Thyroid gland (tissue), 4 donors: ENCODE results near the gene COL26A1.

Experiments
- POLR2A ChIP-seq, 2 donors: fragments of 450-650 bp; IDR thresholded peaks; one replicate each; pipeline ENCODE4 v1.6.1; 2017; ENCODE audit warnings: antibody characterized with exemption in 2 of 2, mild to moderate bottlenecking in 2 of 2, moderate library complexity in 1 of 2
- TF ChIP-seq, protein P1 (sequence below), 6 experiments: fragments of 200-600 bp in 3 of 6; fragments of 450-650 bp in 3 of 6; sonication (generic) in 3 of 6; IDR thresholded peaks; one replicate each; pipeline ENCODE4 v1.5.1; 2016 to 2019; ENCODE audit warnings: antibody characterized with exemption in 6 of 6, mild to moderate bottlenecking in 2 of 6, inconsistent platforms in 1 of 6, moderate library complexity in 1 of 6

- TF ChIP-seq, protein P1, sequence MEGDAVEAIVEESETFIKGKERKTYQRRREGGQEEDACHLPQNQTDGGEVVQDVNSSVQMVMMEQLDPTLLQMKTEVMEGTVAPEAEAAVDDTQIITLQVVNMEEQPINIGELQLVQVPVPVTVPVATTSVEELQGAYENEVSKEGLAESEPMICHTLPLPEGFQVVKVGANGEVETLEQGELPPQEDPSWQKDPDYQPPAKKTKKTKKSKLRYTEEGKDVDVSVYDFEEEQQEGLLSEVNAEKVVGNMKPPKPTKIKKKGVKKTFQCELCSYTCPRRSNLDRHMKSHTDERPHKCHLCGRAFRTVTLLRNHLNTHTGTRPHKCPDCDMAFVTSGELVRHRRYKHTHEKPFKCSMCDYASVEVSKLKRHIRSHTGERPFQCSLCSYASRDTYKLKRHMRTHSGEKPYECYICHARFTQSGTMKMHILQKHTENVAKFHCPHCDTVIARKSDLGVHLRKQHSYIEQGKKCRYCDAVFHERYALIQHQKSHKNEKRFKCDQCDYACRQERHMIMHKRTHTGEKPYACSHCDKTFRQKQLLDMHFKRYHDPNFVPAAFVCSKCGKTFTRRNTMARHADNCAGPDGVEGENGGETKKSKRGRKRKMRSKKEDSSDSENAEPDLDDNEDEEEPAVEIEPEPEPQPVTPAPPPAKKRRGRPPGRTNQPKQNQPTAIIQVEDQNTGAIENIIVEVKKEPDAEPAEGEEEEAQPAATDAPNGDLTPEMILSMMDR (IDR thresholded peaks at IDR 0.05), result no peak
- TF ChIP-seq POLR2A (IDR thresholded peaks at IDR 0.05), result no peak
These were observed 104.2 kb downstream of the COL26A1 start for GRCh38 chr7:101466871-101467270.
